GM13976 (cell line): Measurements from ENCODE around the gene CCR5AS.
"Not testable (repeated sequence)": the region's sequence is repeated elsewhere in the genome, so short reads cannot be mapped to it uniquely, and the experiment has no call there.

Source experiments
- DNase-seq: peaks from one replicate; pipeline ENCODE4 v3.0.0; 2012; ENCODE audit warnings: low spot score
- in situ Hi-C: fragments of 300-500 bp; cut with MboI; formaldehyde crosslinking; loops from one replicate; pipeline ENCODE4 v1.12.0; 2022; ENCODE audit warnings: low sequenced_read_pairs, mixed read lengths, inconsistent platforms; ENCODE audit not compliant: unreplicated experiment
- TF ChIP-seq, protein P1 (sequence below): IDR thresholded peaks from 2 replicates; pipeline ENCODE4 v1.5.1; 2012; ENCODE audit warnings: borderline replicate concordance, mild to moderate bottlenecking; ENCODE audit not compliant: insufficient read depth; ENCODE audit errors: extremely low read depth, missing control alignments, control extremely low read depth

Gene CCR5AS

DNA sequence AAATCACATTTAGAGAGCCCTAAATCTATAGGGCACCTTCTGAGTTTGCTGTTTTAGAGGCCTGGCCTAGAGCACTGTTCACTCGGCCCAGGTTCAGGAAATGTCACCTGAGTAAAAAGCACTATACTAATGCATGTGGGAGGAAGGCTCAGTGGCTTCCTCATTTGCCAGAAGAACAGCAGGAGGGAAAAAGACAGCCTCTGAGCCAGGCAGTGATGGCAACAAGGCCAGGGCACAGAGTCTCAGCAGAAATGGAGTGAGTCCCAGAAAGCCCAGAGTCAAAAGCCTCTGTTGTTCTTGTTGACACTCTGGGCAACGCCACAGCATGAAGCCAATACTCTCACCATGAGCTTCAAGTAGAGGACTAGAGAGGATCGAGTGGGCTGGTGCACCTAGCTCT is 32.0 kb upstream of the CCR5AS start:
- in situ Hi-C loops = no loop called here
- TF ChIP-seq, protein P1, sequence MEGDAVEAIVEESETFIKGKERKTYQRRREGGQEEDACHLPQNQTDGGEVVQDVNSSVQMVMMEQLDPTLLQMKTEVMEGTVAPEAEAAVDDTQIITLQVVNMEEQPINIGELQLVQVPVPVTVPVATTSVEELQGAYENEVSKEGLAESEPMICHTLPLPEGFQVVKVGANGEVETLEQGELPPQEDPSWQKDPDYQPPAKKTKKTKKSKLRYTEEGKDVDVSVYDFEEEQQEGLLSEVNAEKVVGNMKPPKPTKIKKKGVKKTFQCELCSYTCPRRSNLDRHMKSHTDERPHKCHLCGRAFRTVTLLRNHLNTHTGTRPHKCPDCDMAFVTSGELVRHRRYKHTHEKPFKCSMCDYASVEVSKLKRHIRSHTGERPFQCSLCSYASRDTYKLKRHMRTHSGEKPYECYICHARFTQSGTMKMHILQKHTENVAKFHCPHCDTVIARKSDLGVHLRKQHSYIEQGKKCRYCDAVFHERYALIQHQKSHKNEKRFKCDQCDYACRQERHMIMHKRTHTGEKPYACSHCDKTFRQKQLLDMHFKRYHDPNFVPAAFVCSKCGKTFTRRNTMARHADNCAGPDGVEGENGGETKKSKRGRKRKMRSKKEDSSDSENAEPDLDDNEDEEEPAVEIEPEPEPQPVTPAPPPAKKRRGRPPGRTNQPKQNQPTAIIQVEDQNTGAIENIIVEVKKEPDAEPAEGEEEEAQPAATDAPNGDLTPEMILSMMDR = no peak
- DNase-seq = no peak

- TF ChIP-seq, protein P1 = no peak
- no peak for DNase-seq
- in situ Hi-C loops = no loop called here
These were observed 28.3 kb upstream of the CCR5AS start for GRCh38 chr3:46435081-46435726.

GRCh38 chr3:46433841-46434240 is 27.0 kb upstream of the CCR5AS start:
- in situ Hi-C loops = no loop called here
- DNase-seq = no peak
- TF ChIP-seq, protein P1 = no peak

- in situ Hi-C loops, DNase-seq: not testable (repeated sequence)
These were observed 26.3 kb upstream of the CCR5AS start for GRCh38 chr3:46433118-46433517.

- in situ Hi-C loops, DNase-seq: not testable (repeated sequence)
These were observed 25.0 kb upstream of the CCR5AS start for GRCh38 chr3:46431905-46432304.

DNA sequence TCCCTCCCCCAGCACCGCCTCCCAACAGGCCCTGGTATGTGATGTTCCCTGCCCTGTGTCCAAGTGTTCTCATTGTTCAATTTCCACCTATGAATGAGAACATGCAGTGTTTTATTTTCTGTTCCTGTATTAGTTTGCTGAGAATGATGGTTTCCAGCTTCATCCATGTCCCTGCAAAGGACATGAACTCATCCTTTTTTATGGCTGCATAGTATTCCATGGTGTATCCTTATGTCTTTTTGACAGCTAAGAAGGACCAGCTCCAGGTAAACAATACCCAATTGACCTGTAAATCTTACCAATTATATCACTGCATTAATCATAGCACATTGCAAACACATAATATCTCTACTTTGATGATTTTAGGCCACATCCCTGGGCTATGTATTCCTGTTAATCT is 24.0 kb upstream of the CCR5AS start:
- DNase-seq, in situ Hi-C loops: not testable (repeated sequence)

- in situ Hi-C loops = no loop called here
- DNase-seq = no peak
- TF ChIP-seq, protein P1 = no peak
These were observed 22.8 kb upstream of the CCR5AS start for GRCh38 chr3:46429671-46430070.

- in situ Hi-C loops = no loop called here
- DNase-seq = no peak
- TF ChIP-seq, protein P1 = no peak
These were observed 22.4 kb upstream of the CCR5AS start for GRCh38 chr3:46429250-46429649.
